GM10248 (cell line): ENCODE results near the gene GATD1.

Experiments used
- CTCF ChIA-PET: fragments of 300-600 bp; sonication (Branson Sonifier 250); formaldehyde crosslinking; extraction: SDS; loops from one replicate; lab custom pipeline; 2021; ENCODE audit warnings: antibody characterized with exemption; lab: Yijun Ruan, JAX
- POLR2A ChIA-PET: fragments of 350-650 bp; sonication (Branson Sonifier 250); formaldehyde crosslinking; extraction: SDS; loops from one replicate; lab custom pipeline; 2020; ENCODE audit warnings: antibody characterized with exemption; lab: Yijun Ruan, JAX
- DNase-seq: peaks from one replicate; pipeline ENCODE4 v3.0.0; 2012; ENCODE audit errors: extremely low spot score
- CTCF ChIP-seq: IDR thresholded peaks from 2 replicates; pipeline ENCODE4 v1.5.1; 2012; ENCODE audit warnings: mild to moderate bottlenecking, low read depth; ENCODE audit errors: extremely low read depth, missing control alignments, control extremely low read depth

Gene GATD1

GRCh38 chr11:777288-778255, at the start of gene GATD1:
Gene GATD1 (minus strand): TSS chr11:777487. CDS start chr11:777462, 25 bp downstream.
- CTCF ChIA-PET: interaction anchor here (2.7 to 2.8 kb wide), 2 partner anchors 12 to 13 kb away, joined by 10 to 11 read pairs; partner anchors contain the start of gene CEND1
- POLR2A ChIA-PET: interaction anchor here (0.5 to 0.7 kb wide), 2 partner anchors 61 to 148 kb away, joined by 4 read pairs; no protein-coding TSS in a partner anchor
- peak; percentile 100 for DNase-seq
- TF ChIP-seq CTCF: no peak

- TF ChIP-seq CTCF: no peak
- no peak for DNase-seq
- ChIA-PET POLR2A (no interaction called here), CTCF (interaction anchor here (1.6 kb wide), 1 partner anchor 224 kb away, joined by 4 read pairs; no protein-coding TSS in a partner anchor)
These were observed 49.5 kb upstream of the GATD1 start for GRCh38 chr11:826836-827145.

- ChIA-PET POLR2A (no interaction called here), CTCF (interaction anchor here (1.9 kb wide), 1 partner anchor 15 kb away, joined by 4 read pairs; no protein-coding TSS in a partner anchor)
These were observed 48.9 kb upstream of the GATD1 start for GRCh38 chr11:826227-826621.

GRCh38 chr11:825366-826226, 48.3 kb upstream of the GATD1 start:
- TF ChIP-seq CTCF: no peak
- POLR2A ChIA-PET: no interaction called here
- CTCF ChIA-PET: interaction anchor here (1.9 kb wide), 1 partner anchor 16 kb away, joined by 4 read pairs; no protein-coding TSS in a partner anchor

More at GRCh38 chr11:826227-826621, 48.9 kb upstream of the GATD1 start:
- no peak for DNase-seq
- no peak for TF ChIP-seq CTCF

GRCh38 chr11:824942-825341, 47.7 kb upstream of the GATD1 start:
- no peak for DNase-seq
- ChIA-PET CTCF (interaction anchor here (1.9 kb wide), 1 partner anchor 16 kb away, joined by 4 read pairs; no protein-coding TSS in a partner anchor), POLR2A (no interaction called here)
- no peak for TF ChIP-seq CTCF

More at GRCh38 chr11:825366-826226, 48.3 kb upstream of the GATD1 start:
- DNase-seq: no peak
